GM23248 (cell line): ENCODE results near the gene PNMA8C.

ENCODE experiments used
- EZH2 ChIP-seq: fragments of 200-600 bp; sonication (generic); IDR thresholded peaks from 2 replicates; pipeline ENCODE4 v1.6.1; 2018; ENCODE audit warnings: antibody characterized with exemption, mild to moderate bottlenecking; ENCODE audit not compliant: insufficient read depth, poor library complexity, severe bottlenecking
- EZH2phosphoT487 ChIP-seq: fragments of 200-600 bp; sonication (generic); IDR thresholded peaks from 2 replicates; pipeline ENCODE4 v1.6.1; 2018; ENCODE audit warnings: antibody characterized with exemption, moderate library complexity, mild to moderate bottlenecking, low read depth; ENCODE audit not compliant: insufficient read depth

GRCh38 chr19:46402725-46403124 lies 26.0 kb downstream of the PNMA8C start:
- TF ChIP-seq EZH2: no peak
- no peak for TF ChIP-seq EZH2phosphoT487
